HCT116 (cell line): Measurements from ENCODE around the gene STK11. TPM values are rescaled to one million over a fixed set of nuclear protein-coding genes. Genes with fewer than 3 reads are reported as not detected.
A peak's percentile ranks its signal among the peaks of the same experiment; 100 is the strongest.

Source experiments
- ATAC-seq: fragments of 200-7000 bp; cut with Tn5 transposase; 2 replicates; pipeline ENCODE4 v1.9.1; 2020; ENCODE audit warnings: mild to moderate bottlenecking, moderate library complexity
- BruUV-seq: library from RNA; stranded (reverse); fragments of 400-500 nt; replicated peaks from 2 replicates; lab custom pipeline; 2021; lab: Mats Ljungman, UMichigan
- CTCF ChIA-PET: fragments of 300-600 bp; sonication (Branson Sonifier 250); formaldehyde crosslinking; loops from one replicate; lab custom pipeline; 2021; ENCODE audit warnings: antibody characterized with exemption; lab: Charles Lee
- POLR2A ChIA-PET: fragments of 300-600, 350-600 bp; sonication (Branson Sonifier 250); formaldehyde crosslinking; loops from one replicate; lab custom pipeline; 2021; ENCODE audit warnings: antibody characterized with exemption; lab: Charles Lee
- RAD21 ChIA-PET, 2 experiments: fragments of 300-600 bp; sonication (Branson Sonifier 250); formaldehyde crosslinking; loops; one replicate each; lab custom pipeline; 2023; ENCODE audit warnings: low total read pairs in 2 of 2; ENCODE audit not compliant: uncharacterized antibody in 2 of 2, unreplicated experiment in 2 of 2, low non-redundant PET in 1 of 2; lab: Charles Lee
- DNase-seq: peaks from one replicate; pipeline ENCODE4 v3.0.0-alpha.2; 2010; ENCODE audit warnings: low read depth, low spot score
- H2AFZ ChIP-seq: fragments of 200-600 bp; shearing (Covaris generic), sonication (generic); 2 replicates; pipeline ENCODE4 v1.6.1; 2017; ENCODE audit warnings: low read depth, mixed run types, mixed read lengths, antibody characterized with exemption, low read length; ENCODE audit not compliant: poor library complexity, severe bottlenecking
- H3K27ac ChIP-seq: 2 replicates; pipeline ENCODE4 v1.5.1; 2012; ENCODE audit warnings: low read depth, low read length
- H3K27me3 ChIP-seq: fragments of 200-600 bp; sonication (generic); 2 replicates; pipeline ENCODE4 v1.6.1; 2016; ENCODE audit warnings: mixed run types, low read length, mixed read lengths; ENCODE audit not compliant: insufficient read depth
- H3K36me3 ChIP-seq, 2 experiments: fragments of 200-500 bp in 1 of 2; fragments of 200-600 bp in 1 of 2; sonication (Bioruptor generic) in 1 of 2; sonication (generic) in 1 of 2; 2 replicates each; pipeline versions ENCODE4 v1.5.1 to v1.6.1; 2014 to 2016; ENCODE audit warnings: low read length in 2 of 2, inconsistent platforms in 1 of 2, mixed read lengths in 1 of 2, mixed run types in 1 of 2; ENCODE audit not compliant: insufficient read depth in 2 of 2, control insufficient read depth in 1 of 2
- H3K4me1 ChIP-seq, 2 experiments: fragments of 200-600 bp in 1 of 2; sonication (generic) in 1 of 2; 2 replicates each; pipeline versions ENCODE4 v1.5.1 to v1.6.1; 2012 to 2017; ENCODE audit warnings: low read length in 2 of 2, inconsistent platforms in 1 of 2, mild to moderate bottlenecking in 1 of 2, mixed read lengths in 1 of 2, mixed run types in 1 of 2, moderate library complexity in 1 of 2; ENCODE audit not compliant: insufficient read depth in 2 of 2, control insufficient read depth in 1 of 2
- H3K4me2 ChIP-seq: fragments of 200-600 bp; sonication (generic); 2 replicates; pipeline ENCODE4 v1.6.1; 2017; ENCODE audit warnings: mixed run types, low read length, mixed read lengths
- H3K4me3 ChIP-seq, 2 experiments: fragments of 200-600 bp in 1 of 2; sonication (generic) in 1 of 2; replicated peaks in 1 of 2; 2 replicates each; pipeline ENCODE4 v1.5.1; 2011 to 2016; ENCODE audit warnings: low read length in 2 of 2, control low read depth in 1 of 2, low read depth in 1 of 2, mild to moderate bottlenecking in 1 of 2, mixed read lengths in 1 of 2, mixed run types in 1 of 2
- H3K79me2 ChIP-seq: fragments of 200-600 bp; sonication (generic); 2 replicates; pipeline ENCODE4 v1.6.1; 2017; ENCODE audit warnings: mild to moderate bottlenecking, mixed run types, low read length, moderate library complexity, mixed read lengths; ENCODE audit not compliant: insufficient read depth
- H3K9ac ChIP-seq: fragments of 200-600 bp; sonication (generic); 2 replicates; pipeline ENCODE4 v1.6.1; 2016; ENCODE audit warnings: low read length, mixed read lengths
- H3K9me2 ChIP-seq: fragments of 200-600 bp; sonication (generic), shearing (Covaris generic); 2 replicates; pipeline ENCODE4 v1.6.1; 2017; ENCODE audit warnings: mixed run types, mild to moderate bottlenecking, moderate library complexity; ENCODE audit not compliant: insufficient read depth
- H3K9me3 ChIP-seq, 2 experiments: fragments of 200-500 bp in 1 of 2; fragments of 200-600 bp in 1 of 2; sonication (Bioruptor generic) in 1 of 2; sonication (generic) in 1 of 2; 2 replicates each; pipeline ENCODE4 v1.6.1; 2014 to 2017; ENCODE audit warnings: low read length in 2 of 2, mixed read lengths in 2 of 2, inconsistent platforms in 1 of 2, low read depth in 1 of 2, mild to moderate bottlenecking in 1 of 2, mixed run types in 1 of 2, moderate library complexity in 1 of 2; ENCODE audit not compliant: control insufficient read depth in 1 of 2, insufficient read depth in 1 of 2
- H4K20me1 ChIP-seq: fragments of 200-600 bp; sonication (generic), shearing (Covaris generic); 2 replicates; pipeline ENCODE4 v1.6.1; 2017; ENCODE audit warnings: mixed run types, mild to moderate bottlenecking, moderate library complexity; ENCODE audit not compliant: insufficient read depth
- ATF3 ChIP-seq: IDR thresholded peaks from 2 replicates; pipeline ENCODE4 v1.6.1; 2012
- CBX3 ChIP-seq: IDR thresholded peaks from 2 replicates; pipeline ENCODE4 v1.6.1; 2012; ENCODE audit warnings: low read depth
- CEBPB ChIP-seq: IDR thresholded peaks from 2 replicates; pipeline ENCODE4 v1.6.1; 2012; ENCODE audit warnings: low read depth
- CTCF ChIP-seq, 3 experiments: fragments of 200-600 bp in 1 of 3; sonication (generic) in 1 of 3; IDR thresholded peaks in 2 of 3; conservative IDR thresholded peaks in 1 of 3; 2 replicates each; pipeline ENCODE4 v1.5.1; 2012 to 2017; ENCODE audit warnings: low read depth in 2 of 3, low read length in 2 of 3, antibody characterized with exemption in 1 of 3, borderline replicate concordance in 1 of 3, control low read depth in 1 of 3, mild to moderate bottlenecking in 1 of 3, mixed read lengths in 1 of 3, mixed run types in 1 of 3, moderate library complexity in 1 of 3; ENCODE audit not compliant: insufficient read depth in 1 of 3
- EGR1 ChIP-seq: IDR thresholded peaks from 2 replicates; pipeline ENCODE4 v1.6.1; 2012; ENCODE audit warnings: low read depth
- ELF1 ChIP-seq: IDR thresholded peaks from 2 replicates; pipeline ENCODE4 v1.6.1; 2012; ENCODE audit warnings: low read depth, borderline replicate concordance
- EZH2 ChIP-seq: fragments of 200-600 bp; sonication (generic); IDR thresholded peaks from 2 replicates; pipeline ENCODE4 v1.6.1; 2017; ENCODE audit warnings: antibody characterized with exemption, mixed run types
- EZH2phosphoT487 ChIP-seq: fragments of 200-600 bp; IDR thresholded peaks from 2 replicates; pipeline ENCODE4 v1.6.1; 2018; ENCODE audit warnings: antibody characterized with exemption, borderline replicate concordance
- JUND ChIP-seq: IDR thresholded peaks from 2 replicates; pipeline ENCODE4 v1.6.1; 2012
- MAX ChIP-seq: IDR thresholded peaks from 2 replicates; pipeline ENCODE4 v1.6.1; 2012
- POLR2AphosphoS5 ChIP-seq: IDR thresholded peaks from 2 replicates; pipeline ENCODE4 v1.6.1; 2011; ENCODE audit warnings: mild to moderate bottlenecking, low read depth, low read length, moderate library complexity
- REST ChIP-seq: IDR thresholded peaks from 2 replicates; pipeline ENCODE4 v1.6.1; 2012; ENCODE audit warnings: low read depth
- SIN3A ChIP-seq: IDR thresholded peaks from 2 replicates; pipeline ENCODE4 v1.6.1; 2012; ENCODE audit warnings: low read depth
- SP1 ChIP-seq: IDR thresholded peaks from 2 replicates; pipeline ENCODE4 v1.6.1; 2012; ENCODE audit warnings: low read depth
- SRF ChIP-seq: IDR thresholded peaks from 2 replicates; pipeline ENCODE4 v1.6.1; 2012; ENCODE audit warnings: low read depth
- TCF7L2 ChIP-seq: IDR thresholded peaks from 2 replicates; pipeline ENCODE4 v1.7.0; 2011; ENCODE audit warnings: borderline replicate concordance, inconsistent platforms; ENCODE audit not compliant: insufficient read depth, insufficient read length; ENCODE audit errors: extremely low read depth
- YY1 ChIP-seq: IDR thresholded peaks from 2 replicates; pipeline ENCODE4 v1.6.1; 2011; ENCODE audit warnings: low read length, low read depth, moderate library complexity, mild to moderate bottlenecking; ENCODE audit not compliant: insufficient replicate concordance; ENCODE audit errors: extremely low read depth
- ZFX ChIP-seq: fragments of 450-650 bp; IDR thresholded peaks from 2 replicates; pipeline ENCODE4 v1.6.1; 2017
- intact Hi-C: fragments of 100-400 bp; cut with micrococcal nuclease; formaldehyde crosslinking; loops from 2 replicates; pipeline ENCODE4 v1.10.0; 2022
- total RNA-seq: library from RNA; stranded (reverse); gene quantifications from one replicate; pipeline ENCODE4 v1.2.1, GENCODE V29; 2021; ENCODE audit not compliant: unreplicated experiment

The STK11 gene
- total RNA-seq, 1 experiment from 2014 or later: 86.9 TPM

- TF ChIP-seq EZH2phosphoT487: no peak
- TF ChIP-seq TCF7L2: no peak
- peak; percentile 62 for TF ChIP-seq POLR2AphosphoS5
- peak; percentile 70 for TF ChIP-seq ZFX
- TF ChIP-seq EZH2: no peak
- TF ChIP-seq, all 23 proteins: peak for 4
Observed at GRCh38 chr19:1239796-1240737, 34.5 kb downstream of the STK11 start (continued).

GRCh38 chr19:1240925-1241324 is 35.3 kb downstream of the STK11 start:
- peaks cover 0 to 16% of the 10 kb centered on the region in 2 experiments; a peak in 1 of 4 replicates for H3K36me3 ChIP-seq
- intact Hi-C loops: loop anchor here (5.0 to 10.0 kb wide), 3 partner anchors 139 to 446 kb away; partner anchors contain the start of genes CNN2, GPX4, PTBP1 and RNU6-2
- RAD21 ChIA-PET: interaction anchor here in 1 of 2 experiments (1.6 kb wide), 1 partner anchor 25 kb away, joined by 5 read pairs; no protein-coding TSS in a partner anchor
- ATAC-seq: no peak
- CTCF ChIA-PET: interaction anchor here (0.6 to 2.3 kb wide), 9 partner anchors 15 to 564 kb away, joined by 3 to 15 read pairs (median 4); partner anchors contain the start of gene CNN2
- no peak for DNase-seq
- POLR2A ChIA-PET: interaction anchor here (0.7 to 1.9 kb wide), 4 partner anchors 25 to 34 kb away, joined by 3 to 20 read pairs (median 4); partner anchors contain the start of genes CIRBP and FAM174C
- H3K4me2 ChIP-seq: peak overlapping the region; percentile 98
- peaks cover 56% of the 10 kb centered on the region for H3K79me2 ChIP-seq
- H2AFZ ChIP-seq: no peak overlapping the region
- peak overlapping the region; percentile 100 for H3K27ac ChIP-seq
- peaks cover 52 to 70% of the 10 kb centered on the region in 2 experiments for H3K4me1 ChIP-seq
- BruUV-seq: no TSS peak
- no peaks in the 10 kb centered on the region for H3K9me3 ChIP-seq
- no peaks in the 10 kb centered on the region for H3K27me3 ChIP-seq
- peaks cover 13% of the 10 kb centered on the region; the same call in 1 of the 2 replicates for H4K20me1 ChIP-seq
- no peaks in the 10 kb centered on the region for H3K9me2 ChIP-seq
- H3K4me3 ChIP-seq: peak overlapping the region; percentile 87 to 89
- H3K9ac ChIP-seq: peak overlapping the region; percentile 99
- TF ChIP-seq YY1 (no peak), CEBPB (no peak), SP1 (no peak), EZH2 (no peak), ZFX (no peak), TCF7L2 (no peak), POLR2AphosphoS5 (no peak), SIN3A (no peak), EGR1 (no peak), REST (no peak), MAX (no peak), ELF1 (no peak), ATF3 (no peak), JUND (no peak), CTCF (IDR thresholded peaks at IDR 0.05 in 2 of 3, conservative IDR thresholded peaks at IDR 0.05 in 1 of 3; ENCODE audit: borderline replicate concordance in 1 of 3, insufficient read depth in 1 of 3, low read depth in 2 of 3, low read length in 2 of 3) (no peak), SRF (no peak), CBX3 (no peak)
